GM12878 (cell line): Measurements from ENCODE around the gene IL17RA. TPM values are rescaled to one million over a fixed set of nuclear protein-coding genes. Genes with fewer than 3 reads are reported as not detected.

Experiments used
- CBX3 ChIP-seq: fragments of 200-600 bp; sonication (generic); IDR thresholded peaks from 2 replicates; pipeline ENCODE4 v1.6.1; 2016; ENCODE audit warnings: low read depth, borderline replicate concordance
- EED ChIP-seq: sonication (generic); IDR thresholded peaks from 2 replicates; pipeline ENCODE4 v1.6.1; 2016; ENCODE audit warnings: antibody characterized with exemption, low read depth
- HDAC6 ChIP-seq: fragments of 200-600 bp; sonication (generic); IDR thresholded peaks from one replicate; pipeline ENCODE4 v1.8.0; 2017; ENCODE audit warnings: antibody characterized with exemption; ENCODE audit not compliant: unreplicated experiment
- LARP7 ChIP-seq: fragments of 450-650 bp; IDR thresholded peaks from 2 replicates; pipeline ENCODE4 v1.6.1; 2017; ENCODE audit warnings: mild to moderate bottlenecking
- MTA2 ChIP-seq: fragments of 450-650 bp; IDR thresholded peaks from 2 replicates; pipeline ENCODE4 v1.6.1; 2016; ENCODE audit warnings: low read depth, mild to moderate bottlenecking, moderate library complexity
- MYC ChIP-seq: IDR thresholded peaks from 2 replicates; pipeline ENCODE4 v1.6.1; 2011; ENCODE audit warnings: mild to moderate bottlenecking, low read length, moderate library complexity, inconsistent platforms; ENCODE audit not compliant: insufficient read depth, insufficient replicate concordance, insufficient read length, severe bottlenecking
- NBN ChIP-seq: fragments of 450-650 bp; IDR thresholded peaks from 2 replicates; pipeline ENCODE4 v1.6.1; 2016
- PAX5 ChIP-seq: IDR thresholded peaks from 2 replicates; pipeline ENCODE4 v1.6.1; 2011; ENCODE audit warnings: low read depth, low read length, borderline replicate concordance
- POLR2AphosphoS2 ChIP-seq: IDR thresholded peaks from 2 replicates; pipeline ENCODE4 v1.6.1; 2011; ENCODE audit warnings: low read depth, mild to moderate bottlenecking, low read length, improper control_type of control experiment, moderate library complexity
- PRDM15 ChIP-seq: fragments of 450-650 bp; formaldehyde crosslinking; IDR thresholded peaks from 2 replicates; pipeline ENCODE4 v1.4.0; 2020; ENCODE audit warnings: mild to moderate bottlenecking, moderate library complexity
- RCOR1 ChIP-seq: conservative IDR thresholded peaks from 2 replicates; pipeline ENCODE4 v1.6.1; 2012; ENCODE audit warnings: low read depth, low read length, improper control_type of control experiment
- SMARCA5 ChIP-seq: fragments of 450-650 bp; IDR thresholded peaks from 2 replicates; pipeline ENCODE4 v1.6.1; 2017; ENCODE audit warnings: mild to moderate bottlenecking
- SREBF2 ChIP-seq: IDR thresholded peaks from 2 replicates; pipeline ENCODE4 v1.6.1; 2012; ENCODE audit warnings: mild to moderate bottlenecking, low read length
- SRF ChIP-seq, 2 experiments: IDR thresholded peaks; 2 replicates each; pipeline ENCODE4 v1.6.1; 2011; ENCODE audit warnings: low read depth in 2 of 2, low read length in 2 of 2, mild to moderate bottlenecking in 1 of 2, moderate library complexity in 1 of 2
- STAT3 ChIP-seq: IDR thresholded peaks from 2 replicates; pipeline ENCODE4 v1.6.1; 2011; ENCODE audit warnings: low read depth, low read length, improper control_type of control experiment
- YBX1 ChIP-seq: fragments of 450-650 bp; IDR thresholded peaks from 2 replicates; pipeline ENCODE4 v1.6.1; 2016; ENCODE audit warnings: antibody characterized with exemption
- polyA plus RNA-seq, 11 experiments: library from polyadenylated mRNA; depleted of rRNA in 4 of 11; unstranded in 6 of 11; stranded (reverse) in 5 of 11; fragments of >200 nt; fragmentation: Nextera tagmentation in 4 of 11; fragmentation: Illumina TruSeq in 1 of 11; extraction: Ambion mirVana in 4 of 11; extraction: Trizol in 1 of 11; gene quantifications; 1 replicate in 1 of 11; 2 replicates in 10 of 11; pipeline versions ENCODE4 v1.2.1 to v1.2.3, GENCODE V29; 2011 to 2016; ENCODE audit warnings: inconsistent platforms in 2 of 11, missing spikeins in 2 of 11, low read depth in 1 of 11
- total RNA-seq, 4 experiments: library from RNA; depleted of rRNA in 3 of 4; stranded (reverse); fragments of >200 nt in 3 of 4; fragmentation: Illumina TruSeq in 1 of 4; extraction: Trizol in 1 of 4; gene quantifications; 2 replicates each; pipeline versions ENCODE4 v1.2.1 to v1.2.3, GENCODE V29; 2013 to 2021
- TF ChIP-seq, protein P1 (sequence below): IDR thresholded peaks from 2 replicates; pipeline ENCODE4 v1.6.1; 2012; ENCODE audit warnings: low read depth, low read length, improper control_type of control experiment
- TF ChIP-seq, protein P2 (sequence below): fragments of 450-650 bp; IDR thresholded peaks from 2 replicates; pipeline ENCODE4 v1.6.1; 2017; ENCODE audit warnings: mild to moderate bottlenecking
- TF ChIP-seq, protein P3 (sequence below): fragments of 450-650 bp; IDR thresholded peaks from 2 replicates; pipeline ENCODE4 v1.6.1; 2017; ENCODE audit warnings: antibody characterized with exemption, mild to moderate bottlenecking, moderate library complexity

Gene IL17RA
- total and polyA plus RNA-seq, 10 of the 15 experiments (the other 5 are each of a cell fraction or from before 2014, with no cell fraction given), result 0.71 to 10.2 (median 4.2) TPM

DNA sequence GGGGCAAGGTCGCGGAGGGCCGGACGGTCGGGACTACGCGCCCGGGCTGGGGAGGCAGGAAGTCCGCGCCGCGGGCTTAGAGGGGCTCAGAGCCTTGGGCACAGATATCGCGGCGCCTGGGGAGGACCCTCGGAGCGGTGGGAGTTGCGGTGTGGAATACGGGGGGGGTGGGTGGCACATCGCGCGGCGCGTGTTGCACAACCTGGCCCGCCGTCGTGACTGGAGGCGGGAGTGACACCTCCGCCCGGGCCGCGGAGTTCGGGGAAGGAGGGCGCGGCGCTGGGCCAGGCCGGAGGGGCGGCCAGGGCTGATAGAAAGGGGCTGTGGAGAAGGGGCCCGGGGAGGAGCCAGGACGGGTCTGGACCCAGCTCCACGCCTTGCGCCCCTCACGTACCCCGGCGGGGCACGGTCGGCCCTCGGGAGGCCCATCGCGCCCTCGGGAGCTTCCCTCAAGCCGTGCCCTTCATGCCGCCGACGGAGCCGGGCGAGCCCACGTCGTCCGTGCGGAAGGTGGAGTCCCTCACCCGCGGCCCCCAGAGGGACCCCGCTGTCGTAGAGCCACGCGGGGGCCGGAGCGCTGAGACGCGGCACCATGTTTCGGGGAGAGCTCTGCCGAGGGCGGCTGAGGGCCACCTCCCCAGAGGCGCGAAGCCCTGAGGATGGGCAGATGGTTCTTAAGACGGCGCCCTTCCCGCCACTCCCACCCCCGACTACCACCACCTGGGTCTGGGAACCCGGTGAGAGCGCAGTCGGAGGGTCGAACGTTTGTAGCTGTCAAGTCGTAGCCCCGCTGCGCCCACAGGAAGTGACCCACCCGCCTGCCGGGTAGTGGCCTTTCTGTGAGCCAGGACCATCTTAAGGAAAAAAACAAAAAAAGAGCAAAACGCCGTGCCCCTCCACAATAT, 729 bp downstream of the IL17RA start (continued):
- TF ChIP-seq YBX1, result no peak
- no peak for TF ChIP-seq POLR2AphosphoS2
- no peak for TF ChIP-seq RCOR1
- TF ChIP-seq, protein P1, sequence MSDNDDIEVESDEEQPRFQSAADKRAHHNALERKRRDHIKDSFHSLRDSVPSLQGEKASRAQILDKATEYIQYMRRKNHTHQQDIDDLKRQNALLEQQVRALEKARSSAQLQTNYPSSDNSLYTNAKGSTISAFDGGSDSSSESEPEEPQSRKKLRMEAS, result 0 out of 2 replicates have a peak, but pooled peaks have one; percentile 7
- TF ChIP-seq, protein P2, sequence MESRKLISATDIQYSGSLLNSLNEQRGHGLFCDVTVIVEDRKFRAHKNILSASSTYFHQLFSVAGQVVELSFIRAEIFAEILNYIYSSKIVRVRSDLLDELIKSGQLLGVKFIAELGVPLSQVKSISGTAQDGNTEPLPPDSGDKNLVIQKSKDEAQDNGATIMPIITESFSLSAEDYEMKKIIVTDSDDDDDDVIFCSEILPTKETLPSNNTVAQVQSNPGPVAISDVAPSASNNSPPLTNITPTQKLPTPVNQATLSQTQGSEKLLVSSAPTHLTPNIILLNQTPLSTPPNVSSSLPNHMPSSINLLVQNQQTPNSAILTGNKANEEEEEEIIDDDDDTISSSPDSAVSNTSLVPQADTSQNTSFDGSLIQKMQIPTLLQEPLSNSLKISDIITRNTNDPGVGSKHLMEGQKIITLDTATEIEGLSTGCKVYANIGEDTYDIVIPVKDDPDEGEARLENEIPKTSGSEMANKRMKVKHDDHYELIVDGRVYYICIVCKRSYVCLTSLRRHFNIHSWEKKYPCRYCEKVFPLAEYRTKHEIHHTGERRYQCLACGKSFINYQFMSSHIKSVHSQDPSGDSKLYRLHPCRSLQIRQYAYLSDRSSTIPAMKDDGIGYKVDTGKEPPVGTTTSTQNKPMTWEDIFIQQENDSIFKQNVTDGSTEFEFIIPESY, result no peak
- TF ChIP-seq EED, result no peak
- no peak for TF ChIP-seq SREBF2
- no peak for TF ChIP-seq PRDM15 (CRISPR knock-in tag)
- TF ChIP-seq NBN, result no peak
- TF ChIP-seq HDAC6, result no peak
- TF ChIP-seq MYC, result no peak
- no peak for TF ChIP-seq STAT3
- TF ChIP-seq, protein P3, sequence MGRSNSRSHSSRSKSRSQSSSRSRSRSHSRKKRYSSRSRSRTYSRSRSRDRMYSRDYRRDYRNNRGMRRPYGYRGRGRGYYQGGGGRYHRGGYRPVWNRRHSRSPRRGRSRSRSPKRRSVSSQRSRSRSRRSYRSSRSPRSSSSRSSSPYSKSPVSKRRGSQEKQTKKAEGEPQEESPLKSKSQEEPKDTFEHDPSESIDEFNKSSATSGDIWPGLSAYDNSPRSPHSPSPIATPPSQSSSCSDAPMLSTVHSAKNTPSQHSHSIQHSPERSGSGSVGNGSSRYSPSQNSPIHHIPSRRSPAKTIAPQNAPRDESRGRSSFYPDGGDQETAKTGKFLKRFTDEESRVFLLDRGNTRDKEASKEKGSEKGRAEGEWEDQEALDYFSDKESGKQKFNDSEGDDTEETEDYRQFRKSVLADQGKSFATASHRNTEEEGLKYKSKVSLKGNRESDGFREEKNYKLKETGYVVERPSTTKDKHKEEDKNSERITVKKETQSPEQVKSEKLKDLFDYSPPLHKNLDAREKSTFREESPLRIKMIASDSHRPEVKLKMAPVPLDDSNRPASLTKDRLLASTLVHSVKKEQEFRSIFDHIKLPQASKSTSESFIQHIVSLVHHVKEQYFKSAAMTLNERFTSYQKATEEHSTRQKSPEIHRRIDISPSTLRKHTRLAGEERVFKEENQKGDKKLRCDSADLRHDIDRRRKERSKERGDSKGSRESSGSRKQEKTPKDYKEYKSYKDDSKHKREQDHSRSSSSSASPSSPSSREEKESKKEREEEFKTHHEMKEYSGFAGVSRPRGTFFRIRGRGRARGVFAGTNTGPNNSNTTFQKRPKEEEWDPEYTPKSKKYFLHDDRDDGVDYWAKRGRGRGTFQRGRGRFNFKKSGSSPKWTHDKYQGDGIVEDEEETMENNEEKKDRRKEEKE, result no peak
- TF ChIP-seq SRF (IDR thresholded peaks at IDR 0.05; ENCODE audit: low read depth in 2 of 2, low read length in 2 of 2), result no peak
- peak; percentile 16; the same call in 1 of the 2 replicates for TF ChIP-seq LARP7
- TF ChIP-seq SMARCA5, result 0 out of 2 replicates have a peak, but pooled peaks have one; percentile 2
- TF ChIP-seq PAX5, result no peak
- TF ChIP-seq CBX3, result no peak
- no peak for TF ChIP-seq MTA2
